SK-N-MC (cell line): Measurements from ENCODE around the gene TEX19.

ENCODE experiments used
- EZH2 ChIP-seq: fragments of 200-600 bp; sonication (generic); IDR thresholded peaks from one replicate; pipeline ENCODE4 v1.6.1; 2017; ENCODE audit warnings: antibody characterized with exemption
- FOXP2 ChIP-seq: optimal IDR thresholded peaks from 2 replicates; pipeline ENCODE3; 2011; ENCODE audit warnings: mild to moderate bottlenecking, moderate library complexity; ENCODE audit not compliant: insufficient read depth; ENCODE audit errors: extremely low read length, control extremely low read depth
- POLR2AphosphoS5 ChIP-seq: IDR thresholded peaks from 2 replicates; pipeline ENCODE4 v1.6.1; 2012; ENCODE audit warnings: mild to moderate bottlenecking, low read depth, low read length, borderline replicate concordance

GRCh38 chr17:82351254-82351712 is 7.8 kb upstream of the TEX19 start:
- no peak for TF ChIP-seq POLR2AphosphoS5
- TF ChIP-seq EZH2, result no peak
- TF ChIP-seq FOXP2, result no peak
